GM21381 (cell line): ENCODE measurements around the gene PDXDC1.
"Not testable (repeated sequence)": the region's sequence is repeated elsewhere in the genome, so short reads cannot be mapped to it uniquely, and the experiment has no call there.

Experiments used
- ATAC-seq: cut with Tn5 transposase; IDR thresholded peaks from one replicate; pipeline ENCODE4 v1.9.1; 2021; ENCODE audit warnings: mild to moderate bottlenecking, moderate library complexity; ENCODE audit not compliant: unreplicated experiment

PDXDC1 gene

DNA sequence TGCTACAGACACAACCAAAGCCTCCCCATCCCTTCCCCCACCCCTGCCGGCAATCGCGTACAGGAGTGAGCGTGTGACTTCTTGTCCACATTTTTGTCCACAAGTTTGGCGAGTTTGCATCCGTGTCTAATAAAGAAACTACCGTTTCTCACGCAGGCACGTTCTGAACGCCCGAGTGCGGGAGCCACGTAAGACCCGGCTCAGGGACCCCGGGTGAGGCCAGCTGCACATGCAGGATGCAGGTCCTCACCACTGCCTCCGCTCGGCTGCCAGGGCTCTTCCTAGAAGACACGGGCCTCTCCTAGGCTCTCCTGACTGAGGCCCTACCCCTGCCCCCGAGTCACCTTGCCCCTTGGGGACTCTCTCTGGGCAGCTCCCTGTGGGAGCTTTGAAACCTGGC, 174.0 kb downstream of the PDXDC1 start:
- not testable (repeated sequence) for ATAC-seq

DNA sequence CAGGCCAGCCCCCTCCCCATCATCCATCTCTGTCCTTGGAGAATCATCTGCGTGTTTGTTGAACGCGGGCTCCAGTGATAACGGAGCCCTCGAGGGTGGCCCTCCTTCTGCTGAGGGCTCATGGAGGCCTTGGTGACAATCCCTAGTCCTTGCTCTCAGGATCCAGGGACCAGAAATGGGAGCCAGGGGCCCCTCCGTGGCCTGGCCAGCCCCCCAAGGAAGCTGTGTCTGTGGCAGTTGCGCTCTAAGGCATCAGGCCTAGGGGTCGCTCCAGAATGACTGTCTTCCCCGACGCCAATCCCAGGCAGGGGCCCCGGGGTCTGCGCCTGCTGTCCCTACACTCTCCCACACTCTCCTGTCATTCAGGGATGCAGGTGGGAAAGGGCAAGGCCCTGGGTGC, 174.4 kb downstream of the PDXDC1 start:
- not testable (repeated sequence) for ATAC-seq

- ATAC-seq, result not testable (repeated sequence)
Observed at GRCh38 chr16:15154005-15154404, 179.2 kb downstream of the PDXDC1 start.

DNA sequence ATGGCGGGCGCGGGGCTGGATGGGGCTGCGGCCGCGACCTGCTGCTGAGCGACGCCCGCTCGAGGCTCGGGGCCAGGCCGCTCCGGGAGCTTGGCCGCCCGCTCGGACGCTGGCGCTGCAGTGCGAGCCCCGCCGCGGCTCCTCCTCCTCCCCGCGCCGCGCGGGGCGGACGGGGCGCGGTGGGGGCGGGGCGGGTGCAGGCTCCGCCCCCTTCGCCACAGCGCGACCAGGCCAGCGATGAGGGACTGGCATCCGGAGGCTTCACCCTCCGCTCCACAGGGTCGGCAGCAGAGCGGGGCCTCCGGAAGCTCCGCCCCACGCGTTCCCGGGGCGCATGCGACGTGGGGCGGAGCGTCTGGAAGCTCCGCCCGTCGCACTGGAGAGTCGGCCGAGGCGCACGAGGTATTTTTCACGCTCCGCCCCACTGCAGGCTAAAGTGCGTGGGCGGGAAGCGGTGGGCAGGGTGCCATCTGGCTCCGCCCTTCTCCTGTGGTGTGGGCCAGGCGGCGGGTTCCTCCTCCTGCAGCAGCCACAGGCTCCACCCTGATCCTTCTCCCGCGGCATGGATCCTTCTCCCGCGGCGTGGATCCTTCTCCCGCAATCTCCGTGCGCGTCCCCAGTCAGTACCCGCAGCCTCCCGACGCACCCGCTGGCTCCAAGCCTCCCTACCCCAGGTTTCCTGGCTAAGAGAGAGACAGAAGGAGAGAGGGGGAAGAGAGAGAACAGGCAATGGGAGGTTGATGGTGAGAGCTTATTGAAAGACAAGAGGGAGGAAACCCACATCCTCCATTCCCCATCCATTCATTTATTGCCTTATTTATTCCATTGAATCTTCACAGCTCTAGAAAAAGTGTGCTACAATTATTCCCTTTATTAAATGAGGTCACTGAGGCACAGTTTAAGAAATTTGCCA, 180.1 kb downstream of the PDXDC1 start:
- peak; percentile 69 for ATAC-seq

DNA sequence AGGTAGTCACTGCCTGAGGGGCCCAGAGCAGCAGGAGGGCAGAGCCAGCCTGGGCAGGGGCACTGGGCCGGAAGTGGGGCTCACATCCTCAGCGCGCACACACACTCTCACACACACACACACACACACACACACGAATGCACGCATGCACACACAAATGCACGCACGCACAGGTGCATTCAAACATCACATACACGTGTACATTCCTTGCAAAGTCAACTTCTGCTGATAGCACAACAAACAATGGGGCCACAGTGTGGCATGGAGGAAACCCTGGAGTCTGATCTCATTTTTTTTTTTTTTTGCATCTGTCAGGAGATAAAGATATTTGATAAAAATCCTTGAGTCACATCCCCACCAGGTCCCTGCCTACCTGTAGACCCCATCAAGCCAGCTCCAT, 182.8 kb downstream of the PDXDC1 start:
- not testable (repeated sequence) for ATAC-seq

- ATAC-seq, result not testable (repeated sequence)
Observed at GRCh38 chr16:15159671-15160070, 184.8 kb downstream of the PDXDC1 start.

DNA sequence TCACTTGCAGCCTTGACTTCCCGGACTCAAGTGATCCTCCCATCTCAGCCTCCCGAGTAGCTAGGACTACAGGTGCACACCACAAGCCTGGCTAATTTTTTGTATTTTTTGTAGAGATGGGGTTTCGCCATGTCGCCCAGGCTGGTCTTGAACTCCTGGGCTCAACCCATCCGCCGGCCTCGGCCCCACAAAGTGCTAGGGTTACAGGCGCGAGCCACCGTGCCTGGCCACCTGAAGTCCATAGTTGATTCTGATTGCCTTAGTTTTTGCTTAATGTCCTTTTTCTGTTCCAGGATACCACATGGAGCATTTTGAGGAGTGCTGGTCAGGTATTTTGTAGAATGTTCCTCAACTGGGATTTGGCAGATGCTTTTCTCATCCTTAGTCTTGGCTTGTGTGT, 185.7 kb downstream of the PDXDC1 start:
- not testable (repeated sequence) for ATAC-seq

GRCh38 chr16:15163055-15163454, 188.2 kb downstream of the PDXDC1 start:
- not testable (repeated sequence) for ATAC-seq

GRCh38 chr16:15166177-15166576, 191.4 kb downstream of the PDXDC1 start:
- not testable (repeated sequence) for ATAC-seq

- not testable (repeated sequence) for ATAC-seq
Observed at GRCh38 chr16:15168303-15168702, 193.5 kb downstream of the PDXDC1 start.

DNA sequence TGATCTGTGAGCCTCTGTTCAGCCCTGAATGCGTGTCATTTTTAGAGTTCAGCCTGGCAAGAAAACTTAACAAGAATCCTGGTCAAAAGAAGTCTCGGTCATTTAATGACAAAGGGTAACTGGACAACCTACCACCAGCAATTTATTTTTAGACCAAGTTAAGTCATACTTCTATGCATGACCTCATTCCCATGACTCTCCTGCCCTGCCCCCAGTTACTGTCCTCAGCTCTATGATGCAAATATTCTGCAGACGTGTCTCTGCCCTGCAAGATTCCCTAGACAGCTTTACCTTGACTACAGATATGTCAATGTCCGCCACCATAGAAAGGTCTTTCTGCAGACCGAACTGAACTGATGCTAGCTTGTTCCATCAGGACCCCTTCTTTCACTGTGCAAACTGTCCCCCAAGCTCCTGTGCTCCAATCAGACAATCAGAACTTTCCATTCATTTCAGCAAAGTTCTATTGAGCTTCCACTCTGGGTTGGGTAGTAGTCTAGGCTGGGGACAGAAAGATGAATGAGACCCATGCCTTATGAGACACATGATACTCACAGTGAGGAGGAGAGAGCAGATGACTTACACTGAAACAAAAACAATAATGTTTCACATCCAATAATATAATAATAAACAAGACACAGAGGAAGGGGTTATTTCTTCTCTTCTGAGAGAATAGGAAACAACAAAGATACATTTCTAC, 194.3 kb downstream of the PDXDC1 start:
- ATAC-seq, result not testable (repeated sequence)

GRCh38 chr16:15179909-15180308, 205.1 kb downstream of the PDXDC1 start:
- ATAC-seq, result not testable (repeated sequence)

DNA sequence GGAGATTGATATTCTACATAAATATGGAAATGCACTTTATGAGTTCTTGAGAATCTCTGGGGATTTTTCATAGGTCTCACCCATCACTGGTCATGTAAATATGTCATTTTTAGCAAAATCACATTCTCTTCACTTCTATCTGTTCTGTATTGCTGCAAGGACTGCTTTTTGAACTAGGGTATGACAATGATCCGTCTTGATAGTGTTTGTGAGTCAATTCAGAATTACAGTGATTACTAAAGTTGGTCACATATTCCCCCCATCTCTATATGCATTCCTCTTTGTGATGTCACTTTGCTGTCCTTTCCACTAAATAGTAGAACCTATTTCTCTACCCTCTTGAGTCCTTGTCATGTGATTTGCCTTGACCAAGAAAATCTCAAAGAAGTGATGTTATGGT, 206.1 kb downstream of the PDXDC1 start:
- not testable (repeated sequence) for ATAC-seq

DNA sequence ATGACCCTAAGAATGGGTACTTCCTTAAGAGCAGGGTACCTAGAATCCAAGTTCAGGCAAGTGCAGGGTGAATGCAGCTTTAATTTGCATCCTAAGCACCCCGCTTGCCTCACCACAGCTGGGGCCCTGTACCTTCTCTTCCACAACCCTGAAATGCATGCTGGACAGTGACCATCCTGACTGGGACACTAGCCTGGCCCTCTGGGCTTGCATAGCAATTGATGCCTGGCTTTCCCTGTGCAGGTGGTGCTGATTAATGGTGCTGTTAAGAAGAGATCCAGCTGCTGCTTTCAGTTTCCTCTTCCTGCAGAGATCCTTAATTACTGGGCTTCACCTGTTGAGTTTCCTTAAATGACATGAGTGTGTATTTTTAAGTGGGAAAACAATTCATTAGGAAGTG, 209.2 kb downstream of the PDXDC1 start:
- ATAC-seq, result not testable (repeated sequence)
